ENCODE results near the gene NWD2.

DNA sequence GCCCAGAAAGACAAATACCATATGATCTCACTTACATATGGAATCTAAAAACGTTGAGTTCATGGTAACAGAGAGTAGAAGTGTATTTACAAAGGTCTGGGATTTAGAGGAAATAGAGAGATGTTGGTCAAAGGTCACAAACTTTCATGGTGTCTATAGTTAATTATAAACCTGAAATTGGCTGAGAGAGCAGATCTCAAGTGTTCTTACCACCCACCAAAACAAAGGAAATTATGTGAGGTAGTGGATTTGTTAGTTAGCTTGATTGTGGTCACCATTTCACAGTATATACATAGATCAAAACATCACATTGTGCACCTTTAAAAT is 186.8 kb downstream of the NWD2 start:
- TF ChIP-seq, protein P1, sequence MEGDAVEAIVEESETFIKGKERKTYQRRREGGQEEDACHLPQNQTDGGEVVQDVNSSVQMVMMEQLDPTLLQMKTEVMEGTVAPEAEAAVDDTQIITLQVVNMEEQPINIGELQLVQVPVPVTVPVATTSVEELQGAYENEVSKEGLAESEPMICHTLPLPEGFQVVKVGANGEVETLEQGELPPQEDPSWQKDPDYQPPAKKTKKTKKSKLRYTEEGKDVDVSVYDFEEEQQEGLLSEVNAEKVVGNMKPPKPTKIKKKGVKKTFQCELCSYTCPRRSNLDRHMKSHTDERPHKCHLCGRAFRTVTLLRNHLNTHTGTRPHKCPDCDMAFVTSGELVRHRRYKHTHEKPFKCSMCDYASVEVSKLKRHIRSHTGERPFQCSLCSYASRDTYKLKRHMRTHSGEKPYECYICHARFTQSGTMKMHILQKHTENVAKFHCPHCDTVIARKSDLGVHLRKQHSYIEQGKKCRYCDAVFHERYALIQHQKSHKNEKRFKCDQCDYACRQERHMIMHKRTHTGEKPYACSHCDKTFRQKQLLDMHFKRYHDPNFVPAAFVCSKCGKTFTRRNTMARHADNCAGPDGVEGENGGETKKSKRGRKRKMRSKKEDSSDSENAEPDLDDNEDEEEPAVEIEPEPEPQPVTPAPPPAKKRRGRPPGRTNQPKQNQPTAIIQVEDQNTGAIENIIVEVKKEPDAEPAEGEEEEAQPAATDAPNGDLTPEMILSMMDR (IDR thresholded peaks at IDR 0.05; ENCODE audit: poor library complexity): no peak
- TF ChIP-seq EZH2 (IDR thresholded peaks at IDR 0.05; ENCODE audit: borderline replicate concordance) (no peak), EZH2phosphoT487 (IDR thresholded peaks at IDR 0.05; ENCODE audit: low read depth, severe bottlenecking, unreplicated experiment) (no peak)
